ENCODE results near the gene ZNF541. TPM values are rescaled to one million over a fixed set of nuclear protein-coding genes. Genes with fewer than 3 reads are reported as not detected.

Gene ZNF541
- total RNA-seq, 1 experiment from 2014 or later, result 0.07 TPM

GRCh38 chr19:47619763-47620162 is 46.8 kb upstream of the ZNF541 start (continued):
- TF ChIP-seq, protein P1, sequence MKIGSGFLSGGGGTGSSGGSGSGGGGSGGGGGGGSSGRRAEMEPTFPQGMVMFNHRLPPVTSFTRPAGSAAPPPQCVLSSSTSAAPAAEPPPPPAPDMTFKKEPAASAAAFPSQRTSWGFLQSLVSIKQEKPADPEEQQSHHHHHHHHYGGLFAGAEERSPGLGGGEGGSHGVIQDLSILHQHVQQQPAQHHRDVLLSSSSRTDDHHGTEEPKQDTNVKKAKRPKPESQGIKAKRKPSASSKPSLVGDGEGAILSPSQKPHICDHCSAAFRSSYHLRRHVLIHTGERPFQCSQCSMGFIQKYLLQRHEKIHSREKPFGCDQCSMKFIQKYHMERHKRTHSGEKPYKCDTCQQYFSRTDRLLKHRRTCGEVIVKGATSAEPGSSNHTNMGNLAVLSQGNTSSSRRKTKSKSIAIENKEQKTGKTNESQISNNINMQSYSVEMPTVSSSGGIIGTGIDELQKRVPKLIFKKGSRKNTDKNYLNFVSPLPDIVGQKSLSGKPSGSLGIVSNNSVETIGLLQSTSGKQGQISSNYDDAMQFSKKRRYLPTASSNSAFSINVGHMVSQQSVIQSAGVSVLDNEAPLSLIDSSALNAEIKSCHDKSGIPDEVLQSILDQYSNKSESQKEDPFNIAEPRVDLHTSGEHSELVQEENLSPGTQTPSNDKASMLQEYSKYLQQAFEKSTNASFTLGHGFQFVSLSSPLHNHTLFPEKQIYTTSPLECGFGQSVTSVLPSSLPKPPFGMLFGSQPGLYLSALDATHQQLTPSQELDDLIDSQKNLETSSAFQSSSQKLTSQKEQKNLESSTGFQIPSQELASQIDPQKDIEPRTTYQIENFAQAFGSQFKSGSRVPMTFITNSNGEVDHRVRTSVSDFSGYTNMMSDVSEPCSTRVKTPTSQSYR (CRISPR knock-in tag; IDR thresholded peaks at IDR 0.05), result no peak
- TF ChIP-seq, protein P2, sequence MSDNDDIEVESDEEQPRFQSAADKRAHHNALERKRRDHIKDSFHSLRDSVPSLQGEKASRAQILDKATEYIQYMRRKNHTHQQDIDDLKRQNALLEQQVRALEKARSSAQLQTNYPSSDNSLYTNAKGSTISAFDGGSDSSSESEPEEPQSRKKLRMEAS (CRISPR knock-in tag; IDR thresholded peaks at IDR 0.05), result no peak
- no peak for TF ChIP-seq NFATC4 (CRISPR knock-in tag; IDR thresholded peaks at IDR 0.05)
- TF ChIP-seq TEAD1 (CRISPR knock-in tag; IDR thresholded peaks at IDR 0.05), result peak; percentile 75; the same call in 1 of the 2 replicates

DNA sequence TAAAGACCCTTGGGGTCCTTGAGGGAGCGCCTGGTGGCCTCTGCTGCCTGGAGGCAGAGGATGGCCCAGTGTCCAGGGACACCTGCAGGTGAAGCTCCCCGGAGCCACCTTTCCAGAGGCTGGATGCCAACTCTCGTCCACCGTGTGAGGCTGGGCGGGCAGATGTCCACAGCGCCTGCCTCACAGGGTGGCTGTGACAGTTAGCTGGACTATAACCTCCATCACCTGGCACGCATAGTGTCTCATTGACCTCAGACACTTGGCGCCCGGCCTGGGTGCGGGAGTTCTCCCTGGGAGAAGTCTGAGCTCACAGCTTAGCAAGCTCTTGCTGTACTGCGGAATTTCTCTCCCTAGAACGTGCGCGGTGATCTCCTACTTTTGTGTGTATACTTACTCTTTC is 45.8 kb upstream of the ZNF541 start:
- no peak for TF ChIP-seq NFATC4 (CRISPR knock-in tag; IDR thresholded peaks at IDR 0.05)
- no peak for TF ChIP-seq TEAD4 (CRISPR knock-in tag; IDR thresholded peaks at IDR 0.05)
- TF ChIP-seq, protein P3, sequence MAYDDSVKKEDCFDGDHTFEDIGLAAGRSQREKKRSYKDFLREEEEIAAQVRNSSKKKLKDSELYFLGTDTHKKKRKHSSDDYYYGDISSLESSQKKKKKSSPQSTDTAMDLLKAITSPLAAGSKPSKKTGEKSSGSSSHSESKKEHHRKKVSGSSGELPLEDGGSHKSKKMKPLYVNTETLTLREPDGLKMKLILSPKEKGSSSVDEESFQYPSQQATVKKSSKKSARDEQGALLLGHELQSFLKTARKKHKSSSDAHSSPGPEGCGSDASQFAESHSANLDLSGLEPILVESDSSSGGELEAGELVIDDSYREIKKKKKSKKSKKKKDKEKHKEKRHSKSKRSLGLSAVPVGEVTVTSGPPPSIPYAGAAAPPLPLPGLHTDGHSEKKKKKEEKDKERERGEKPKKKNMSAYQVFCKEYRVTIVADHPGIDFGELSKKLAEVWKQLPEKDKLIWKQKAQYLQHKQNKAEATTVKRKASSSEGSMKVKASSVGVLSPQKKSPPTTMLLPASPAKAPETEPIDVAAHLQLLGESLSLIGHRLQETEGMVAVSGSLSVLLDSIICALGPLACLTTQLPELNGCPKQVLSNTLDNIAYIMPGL (CRISPR knock-in tag; IDR thresholded peaks at IDR 0.05), result no peak
- TF ChIP-seq EMX1 (CRISPR knock-in tag; IDR thresholded peaks at IDR 0.05), result no peak
- TF ChIP-seq MYBL2 (CRISPR knock-in tag; IDR thresholded peaks at IDR 0.05), result no peak
- TF ChIP-seq SOX15 (CRISPR knock-in tag; IDR thresholded peaks at IDR 0.05), result no peak
- no peak for TF ChIP-seq IRF1 (CRISPR knock-in tag; IDR thresholded peaks at IDR 0.05)
- TF ChIP-seq ATF1 (CRISPR knock-in tag; IDR thresholded peaks at IDR 0.05), result no peak
- TF ChIP-seq ZNF263 (CRISPR knock-in tag; IDR thresholded peaks at IDR 0.05; ENCODE audit: low read depth), result no peak
- DNase-seq (ENCODE audit: low spot score), result no peak
- H3K27ac Mint-ChIP-seq, result peak overlapping the region; percentile 99
- H3K9me3 Mint-ChIP-seq, result no peaks in the 10 kb centered on the region; the same call in 1 of the 2 replicates
- no peaks in the 10 kb centered on the region for H3K27me3 Mint-ChIP-seq (ENCODE audit: low read depth)
- H3K4me3 Mint-ChIP-seq, result no peak overlapping the region
- POLR2A ChIA-PET, result no interaction called here
- H3K4me1 Mint-ChIP-seq, result peaks cover 67% of the 10 kb centered on the region
- no peak for ATAC-seq
- peaks cover 7% of the 10 kb centered on the region for H3K36me3 Mint-ChIP-seq
- CTCF ChIA-PET, result interaction anchor here (0.5 to 1.1 kb wide), 2 partner anchors 182 to 187 kb away, joined by 3 to 6 read pairs; no protein-coding TSS in a partner anchor

GRCh38 chr19:47615714-47616113 is 42.8 kb upstream of the ZNF541 start:
- DNase-seq (ENCODE audit: low spot score) (no peak), ATAC-seq (no peak)
- POLR2A ChIA-PET, result no interaction called here
- H3K4me3 Mint-ChIP-seq, result no peak overlapping the region
- peaks cover 7% of the 10 kb centered on the region for H3K36me3 Mint-ChIP-seq
- no peaks in the 10 kb centered on the region for H3K27me3 Mint-ChIP-seq (ENCODE audit: low read depth)
- TF ChIP-seq GTF2I (CRISPR knock-in tag; conservative IDR thresholded peaks at IDR 0.05), result 0 out of 2 replicates have a peak, but pooled peaks have one; percentile 6
- 0 out of 2 replicates have a peak, but pooled peaks have one; percentile 56 for TF ChIP-seq IRF1 (CRISPR knock-in tag; IDR thresholded peaks at IDR 0.05)
- TF ChIP-seq ZNF121 (CRISPR knock-in tag; IDR thresholded peaks at IDR 0.05), result peak; percentile 14; the same call in 1 of the 2 replicates
- no peak for TF ChIP-seq NR2C2 (CRISPR knock-in tag; IDR thresholded peaks at IDR 0.05)
- peaks cover 76% of the 10 kb centered on the region for H3K4me1 Mint-ChIP-seq
- H3K9me3 Mint-ChIP-seq, result no peaks in the 10 kb centered on the region; the same call in 1 of the 2 replicates
- H3K27ac Mint-ChIP-seq, result peak overlapping the region; percentile 94; the same call in 1 of the 2 replicates
- CTCF ChIA-PET, result no interaction called here

DNA sequence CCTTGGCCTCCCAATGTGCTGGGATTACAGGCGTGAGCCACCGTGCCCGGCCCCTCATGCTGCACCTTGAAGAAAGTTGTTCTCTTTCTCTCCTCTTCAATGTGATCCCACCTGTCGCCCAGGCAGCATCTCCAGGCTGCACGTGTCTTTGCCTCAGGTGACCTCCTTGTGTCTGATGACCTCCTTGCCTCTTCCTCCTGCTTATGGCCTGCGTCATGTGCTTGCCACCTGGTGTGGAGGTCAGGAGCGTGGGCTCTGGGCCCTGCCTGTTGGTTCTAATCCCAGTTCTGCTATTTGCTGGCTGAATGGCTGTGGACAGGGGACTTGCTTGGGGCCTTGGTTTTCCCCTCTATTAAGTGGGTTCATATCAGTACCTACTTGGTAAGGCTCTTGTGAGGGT is 42.3 kb upstream of the ZNF541 start:
- Mint-ChIP-seq H3K9me3 (no peaks in the 10 kb centered on the region; the same call in 1 of the 2 replicates), H3K36me3 (peaks cover 7% of the 10 kb centered on the region), H3K4me1 (peaks cover 75% of the 10 kb centered on the region), H3K27me3 (ENCODE audit: low read depth) (no peaks in the 10 kb centered on the region), H3K4me3 (no peak overlapping the region), H3K27ac (peak overlapping the region; percentile 86)
- ChIA-PET POLR2A (no interaction called here), CTCF (no interaction called here)
- no peak for DNase-seq (ENCODE audit: low spot score)
- TF ChIP-seq IRF1 (CRISPR knock-in tag; IDR thresholded peaks at IDR 0.05) (no peak), ZNF121 (CRISPR knock-in tag; IDR thresholded peaks at IDR 0.05) (peak; percentile 61; the same call in 1 of the 2 replicates)
- ATAC-seq, result no peak
